Right ventricle myocardium inferior (tissue), 1 donor: ENCODE data around the gene CALY. TPM values are rescaled to one million over a fixed set of nuclear protein-coding genes. Genes with fewer than 3 reads are reported as not detected.
"Not testable (repeated sequence)": the region's sequence is repeated elsewhere in the genome, so short reads cannot be mapped to it uniquely, and the experiment has no call there.

Source experiments
- ATAC-seq: fragments of 200-7000 bp; cut with Tn5 transposase; one replicate; pipeline ENCODE4 v1.9.1; 2020; ENCODE audit warnings: mild to moderate bottlenecking, moderate library complexity
- DNase-seq: peaks from one replicate; pipeline ENCODE4 v3.0.0; 2021; ENCODE audit errors: missing footprints
- intact Hi-C: fragments of 100-400 bp; cut with DNase I; formaldehyde crosslinking; loops from one replicate; pipeline ENCODE4 v1.11.0; 2022
- total RNA-seq: library from RNA; stranded (reverse); fragmentation: NEBNext Ultra II Directional; extraction: Animal tissue kit (Norgen Biotek cat#: 25700); gene quantifications from one replicate; pipeline ENCODE4 v1.2.1, GENCODE V29; 2021
- donor health status: DM: no; HTN: yes; CAD: no; lungs with severe emphysema.

The CALY gene
- total RNA-seq, 1 donor from 2014 or later = not detected

DNA sequence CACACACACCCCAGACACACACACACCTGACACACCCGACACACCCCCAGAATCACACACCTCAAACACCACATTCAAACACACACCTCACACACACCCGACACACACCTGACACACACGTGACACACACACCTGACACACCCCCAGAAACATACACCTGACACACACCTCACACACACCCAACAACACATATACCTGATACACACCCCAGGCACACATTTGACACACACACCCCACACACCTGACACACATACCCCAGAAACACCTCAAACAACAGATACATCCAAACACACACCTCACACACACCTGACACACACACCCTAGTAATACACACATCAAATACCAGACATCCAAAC, 652 bp upstream of the CALY start:
- ATAC-seq = no peak
- intact Hi-C loops = no loop called here

DNA sequence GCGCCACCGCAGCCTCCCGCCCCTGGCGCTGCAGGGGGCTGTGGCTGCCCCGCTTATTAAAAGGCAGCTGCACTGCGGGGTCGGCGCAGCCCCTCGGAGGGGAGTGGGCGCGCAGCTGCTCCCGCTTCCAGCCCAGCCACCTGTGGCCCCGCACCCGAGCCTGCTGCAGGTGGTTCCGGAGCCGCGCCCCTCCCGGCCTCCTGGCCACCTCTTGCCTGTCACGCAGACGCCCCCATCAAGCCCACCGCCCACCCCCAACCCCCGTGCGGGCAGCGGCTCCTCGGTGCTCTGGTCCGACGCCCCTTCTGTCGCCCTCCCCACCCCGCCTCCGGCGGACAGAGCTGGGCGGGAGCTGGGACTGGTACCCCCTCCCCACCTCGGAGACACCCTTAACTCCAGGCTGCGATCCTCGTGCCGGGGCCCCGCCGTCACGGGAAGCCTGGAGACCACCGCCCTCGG, 549 bp downstream of the CALY start:
- ATAC-seq (no peak), DNase-seq (peak; percentile 64)
- intact Hi-C loops = no loop called here

More for the DNA sequence above, 652 bp upstream of the CALY start:
- peak; percentile 50 for DNase-seq

DNA sequence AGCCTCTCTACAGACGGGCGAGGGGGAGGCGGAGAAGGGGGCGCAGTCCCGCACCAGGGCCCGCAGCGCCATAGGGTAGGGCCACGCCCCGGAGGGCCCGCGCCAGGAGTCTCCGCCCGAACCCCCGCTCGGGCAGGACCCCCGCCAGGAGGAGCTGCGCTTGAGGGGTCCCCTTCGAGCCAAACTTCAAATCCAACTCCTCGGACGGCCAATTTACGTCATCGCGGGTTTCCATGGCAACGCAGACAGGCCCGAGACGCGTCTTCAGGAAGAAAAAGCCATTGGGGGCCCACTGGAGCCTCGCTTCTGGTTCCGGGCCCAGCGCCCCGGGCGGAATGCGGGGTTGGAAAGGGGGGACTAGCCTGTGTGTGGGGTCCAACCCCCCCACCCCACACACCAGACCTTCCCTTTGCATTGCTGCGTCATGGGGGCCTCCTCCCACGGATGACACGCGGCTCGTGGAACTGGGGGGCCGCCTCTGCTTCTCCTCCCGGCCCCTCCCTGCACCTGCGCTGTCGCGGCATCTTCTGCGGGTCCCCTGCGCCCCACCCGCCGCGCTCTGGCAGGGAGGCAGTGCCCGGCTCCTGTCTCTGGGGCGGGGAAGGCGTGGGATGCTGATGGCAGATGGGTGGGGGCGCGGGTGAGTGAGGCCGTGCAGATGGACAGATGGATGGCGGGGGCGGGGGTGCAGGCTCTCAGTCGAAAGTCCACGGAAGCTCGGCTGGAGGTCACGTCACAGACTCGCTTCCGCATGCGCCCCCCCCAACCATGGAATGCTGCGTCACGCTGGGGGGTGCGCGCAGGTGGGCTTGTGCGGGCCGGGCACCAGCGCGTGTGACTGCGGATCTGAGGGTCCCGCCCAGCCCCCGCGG, 1.2 kb downstream of the CALY start:
- ATAC-seq = no peak
- DNase-seq = peak; percentile 71
- intact Hi-C loops = no loop called here

GRCh38 chr10:133334503-133335245, 2.0 kb downstream of the CALY start:
- intact Hi-C loops = no loop called here
- ATAC-seq (no peak), DNase-seq (peak; percentile 54)

- no peak for ATAC-seq
- peak; percentile 48 for DNase-seq
- intact Hi-C loops = no loop called here
Observed at GRCh38 chr10:133332936-133333699, 3.6 kb downstream of the CALY start.

DNA sequence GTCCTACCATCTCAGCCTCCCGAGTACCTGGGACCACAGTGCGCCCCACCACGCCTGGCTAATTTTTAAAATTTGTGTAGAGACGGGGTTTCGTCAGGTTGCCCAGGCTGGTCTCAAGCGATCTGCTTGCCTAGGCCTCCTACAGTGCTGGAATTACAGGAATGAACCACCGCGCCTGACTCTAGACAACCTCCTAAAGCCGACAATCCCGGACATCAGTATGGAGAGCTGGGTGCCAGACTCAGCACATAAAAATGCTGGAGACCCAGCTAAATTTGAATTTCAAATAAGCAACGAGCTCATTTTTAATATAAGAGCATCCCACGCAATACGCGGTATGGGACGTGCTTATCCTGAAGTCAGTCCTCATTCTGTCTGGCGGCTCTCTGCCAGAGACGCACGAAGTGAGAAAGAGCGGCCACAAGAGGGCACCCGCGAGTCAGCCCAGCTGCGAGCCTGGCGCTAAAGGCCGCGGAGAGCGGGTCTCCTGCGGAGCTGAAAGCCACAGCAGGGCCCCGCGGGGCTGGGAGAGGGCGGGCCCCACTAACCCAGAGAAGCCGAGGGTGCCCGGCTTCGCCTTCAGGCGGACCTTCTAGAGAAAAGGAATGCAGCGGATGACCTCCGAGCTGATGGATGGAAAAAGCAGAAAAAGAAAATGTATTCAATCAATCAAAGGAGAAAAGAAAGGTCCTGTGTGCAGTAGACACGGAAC, 7.0 kb downstream of the CALY start:
- DNase-seq (peak; percentile 91), ATAC-seq (peak; percentile 80)
- intact Hi-C loops = loop anchor here (1.0 to 10.0 kb wide), 3 partner anchors 191 to 495 kb away; no protein-coding TSS in a partner anchor

DNA sequence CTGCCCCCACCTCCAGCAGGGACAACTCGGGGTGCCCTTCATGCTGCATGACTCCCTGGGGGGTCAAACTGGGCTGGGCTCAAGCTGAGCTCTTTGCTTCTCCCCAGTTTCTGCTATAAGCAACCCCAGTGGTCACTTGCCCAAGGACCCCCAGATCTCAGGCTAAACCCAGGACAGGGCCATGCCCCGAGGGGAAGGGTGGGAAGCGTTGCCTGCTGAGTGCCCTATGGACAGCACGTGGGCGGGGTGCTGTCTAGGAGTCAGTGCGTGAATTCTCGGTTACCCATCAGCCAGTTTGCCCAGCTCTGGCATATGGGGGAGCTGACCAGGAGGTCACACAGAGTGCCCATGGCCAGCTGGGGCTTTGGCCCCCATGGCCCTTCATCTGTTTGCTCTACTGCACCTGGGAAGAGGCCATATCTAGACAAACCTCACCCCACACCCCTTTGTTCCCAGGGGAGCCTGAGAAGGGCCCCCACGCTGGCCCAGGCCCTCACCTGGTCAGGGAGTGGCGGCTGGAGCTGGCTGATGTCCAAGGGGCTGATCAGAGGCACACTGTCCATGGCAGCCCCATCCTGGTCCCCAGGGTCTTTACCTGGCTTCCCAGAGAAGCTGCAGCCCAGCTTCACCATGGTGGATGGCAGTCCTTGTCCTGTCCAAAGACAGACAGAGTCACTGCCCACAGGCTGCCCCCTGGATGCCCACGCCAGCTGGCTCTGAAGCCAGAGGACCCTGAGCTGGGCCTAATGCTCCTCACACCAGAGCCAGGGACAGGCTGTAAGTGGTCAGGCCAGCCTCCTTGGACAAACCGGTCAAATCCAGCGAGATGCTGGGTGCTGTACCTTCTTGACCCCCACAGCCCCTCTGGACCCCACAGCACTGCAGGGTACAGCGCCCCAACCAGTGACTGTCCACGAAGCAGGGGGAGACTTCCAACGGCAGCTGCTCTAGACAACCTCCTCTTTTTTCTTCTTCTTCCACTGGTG, 8.0 kb downstream of the CALY start:
- ATAC-seq (no peak), DNase-seq (no peak)
- intact Hi-C loops = loop anchor here (1.0 to 10.0 kb wide), 3 partner anchors 192 to 494 kb away; no protein-coding TSS in a partner anchor

DNA sequence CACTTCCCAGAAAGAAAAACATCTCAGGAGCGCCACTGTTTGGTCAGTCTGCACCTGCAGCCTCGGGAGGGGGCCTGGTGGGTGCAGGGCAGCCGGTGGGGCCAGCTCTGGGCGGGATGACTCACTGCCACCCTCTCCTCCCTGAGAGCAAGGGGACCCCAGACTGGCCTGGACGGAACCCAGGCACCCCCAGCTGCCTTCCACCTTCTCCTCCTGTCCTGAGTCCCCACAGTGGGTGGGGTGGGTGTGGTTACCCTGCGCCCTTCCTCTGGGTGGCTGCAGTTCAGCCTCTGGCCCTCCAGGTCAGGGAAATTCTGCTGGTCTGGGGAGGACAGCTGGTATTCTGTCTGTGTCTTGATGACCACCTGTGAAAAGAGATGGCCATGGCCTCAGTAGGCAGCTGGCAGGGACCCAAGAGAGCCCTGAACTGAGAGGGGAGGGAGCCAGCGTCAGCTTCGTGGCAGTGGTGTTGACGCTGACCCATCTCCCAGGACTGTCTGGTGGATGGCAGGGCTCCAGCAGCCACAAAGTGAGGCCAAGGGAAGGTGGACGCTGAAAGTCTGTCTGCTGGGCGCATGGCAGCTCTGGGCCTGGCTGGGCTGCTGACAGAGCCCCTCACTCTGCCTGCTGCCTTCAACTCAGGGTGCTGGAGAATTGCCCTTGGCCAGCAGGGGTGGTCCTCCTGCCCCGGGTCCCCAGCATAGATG, 8.9 kb downstream of the CALY start:
- no peak for DNase-seq
- ATAC-seq = no peak
- intact Hi-C loops = loop anchor here (5.0 to 10.0 kb wide), 2 partner anchors 279 to 493 kb away; no protein-coding TSS in a partner anchor

- intact Hi-C loops = loop anchor here (5.0 to 10.0 kb wide), 2 partner anchors 280 to 492 kb away; no protein-coding TSS in a partner anchor
- no peak for DNase-seq
- ATAC-seq = no peak
Observed at GRCh38 chr10:133326745-133327650, 9.7 kb downstream of the CALY start.

- ATAC-seq = no peak
- no peak for DNase-seq
- intact Hi-C loops = loop anchor here (5.0 to 10.0 kb wide), 2 partner anchors 281 to 491 kb away; no protein-coding TSS in a partner anchor
Observed at GRCh38 chr10:133326223-133326551, 10.5 kb downstream of the CALY start.

DNA sequence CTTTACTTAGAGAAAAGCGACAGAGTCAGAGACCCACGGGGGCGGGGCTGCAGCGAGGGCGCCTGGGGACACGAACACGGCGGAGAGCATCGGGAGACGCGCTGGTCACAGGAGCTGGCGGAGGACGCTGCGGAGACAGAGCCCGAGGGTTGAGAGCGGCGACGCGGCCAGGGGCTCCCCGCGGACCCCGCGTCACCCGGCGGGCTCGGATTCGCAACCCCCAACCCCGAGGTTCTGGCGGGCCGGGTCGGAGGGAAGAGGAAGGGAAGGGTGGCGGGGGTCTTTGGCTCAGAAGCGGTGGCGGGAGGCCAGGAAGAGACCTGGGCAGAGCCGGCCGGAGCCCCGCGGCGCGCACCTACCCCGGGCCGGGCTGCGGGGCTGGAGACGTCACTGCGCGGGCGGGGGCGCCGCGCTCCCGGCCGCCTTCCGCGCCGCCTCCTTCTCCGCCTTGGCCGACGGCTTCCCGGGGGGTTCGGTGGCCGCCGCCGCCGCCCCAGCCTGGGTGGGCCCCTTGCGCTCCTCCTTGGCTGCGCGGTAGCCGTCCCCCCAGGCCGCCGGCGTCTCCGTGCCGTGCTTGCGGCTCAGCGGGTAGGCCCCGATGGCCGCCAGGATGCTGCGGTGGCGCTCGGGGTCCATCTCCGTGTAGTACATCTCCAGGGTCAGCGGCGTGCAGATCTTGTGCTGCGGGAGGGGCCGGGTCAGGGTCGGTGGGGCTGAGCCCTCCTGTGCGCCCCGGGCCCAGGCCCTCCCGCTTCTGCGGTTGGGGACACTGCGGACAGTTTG, 11.1 kb downstream of the CALY start:
- intact Hi-C loops = loop anchor here (5.0 to 10.0 kb wide), 2 partner anchors 282 to 491 kb away; no protein-coding TSS in a partner anchor
- DNase-seq = no peak
- no peak for ATAC-seq

DNA sequence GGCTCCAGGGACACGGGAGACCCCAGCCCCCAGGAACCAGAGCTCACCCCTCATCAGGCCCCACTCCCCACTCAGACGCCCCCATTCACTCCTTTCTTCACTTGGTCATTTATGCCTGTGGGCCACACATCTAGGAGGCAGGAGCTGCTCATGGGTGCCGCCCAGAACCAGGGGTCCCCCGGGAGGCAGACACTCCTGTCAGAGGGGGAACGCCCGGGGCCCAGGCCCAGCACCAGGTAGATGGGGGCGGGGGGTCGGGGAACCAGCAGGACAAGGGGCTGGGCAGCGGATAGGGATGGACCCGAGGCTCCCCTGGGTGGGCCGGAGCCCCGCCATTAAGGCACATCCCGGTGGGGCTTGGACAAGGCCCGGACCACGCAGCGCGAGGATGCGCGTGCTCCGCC, 11.8 kb downstream of the CALY start:
- intact Hi-C loops = loop anchor here (5.0 to 10.0 kb wide), 2 partner anchors 282 to 490 kb away; no protein-coding TSS in a partner anchor
- DNase-seq = no peak
- no peak for ATAC-seq

GRCh38 chr10:133324198-133324792, 12.4 kb downstream of the CALY start:
- no peak for DNase-seq
- intact Hi-C loops = loop anchor here (10.0 kb wide), 1 partner anchor 489 kb away; no protein-coding TSS in a partner anchor

DNA sequence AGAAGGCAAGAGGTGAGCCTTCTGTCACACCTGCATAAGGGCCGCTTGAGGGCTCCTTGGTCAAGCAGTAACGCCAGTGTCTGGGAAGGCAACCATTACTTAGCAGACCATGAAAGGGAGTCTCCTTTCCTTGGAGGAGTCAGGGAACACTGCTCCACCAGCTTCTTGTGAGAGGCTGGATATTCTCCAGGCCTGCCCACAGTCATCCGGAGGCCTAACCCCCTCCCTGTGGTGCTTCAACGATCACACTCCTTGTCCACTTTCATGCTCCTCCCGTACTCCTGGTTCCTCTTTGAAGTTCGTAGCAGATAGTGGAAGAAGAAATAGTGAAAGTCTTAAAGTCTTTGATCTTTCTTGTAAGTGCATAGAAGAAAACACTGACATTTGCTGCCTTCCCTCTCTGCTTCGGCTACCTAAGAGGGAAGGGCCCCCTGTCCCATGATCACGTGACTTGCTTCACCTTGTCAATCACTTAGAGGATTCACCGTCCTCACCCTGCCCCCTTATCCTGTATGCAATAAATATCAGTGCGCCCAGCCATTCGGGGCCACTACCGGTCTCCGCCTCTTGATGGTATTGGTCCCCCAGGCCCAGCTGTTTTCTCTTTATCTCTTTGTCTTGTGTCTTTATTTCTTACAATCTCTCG, 14.5 kb downstream of the CALY start:
- not testable (repeated sequence) for DNase-seq
- intact Hi-C loops = loop anchor here (10.0 kb wide), 1 partner anchor 487 kb away; no protein-coding TSS in a partner anchor

More at GRCh38 chr10:133324198-133324792, 12.4 kb downstream of the CALY start:
- peak; percentile 61 for ATAC-seq

More for the DNA sequence above, 14.5 kb downstream of the CALY start:
- not testable (repeated sequence) for ATAC-seq
